HG03378 (cell line): ENCODE results near the gene TRIM63.

Source experiments
- ATAC-seq: cut with Tn5 transposase; IDR thresholded peaks from one replicate; pipeline ENCODE4 v1.9.1; 2021; ENCODE audit warnings: mild to moderate bottlenecking, moderate library complexity; ENCODE audit not compliant: unreplicated experiment

The TRIM63 gene

DNA sequence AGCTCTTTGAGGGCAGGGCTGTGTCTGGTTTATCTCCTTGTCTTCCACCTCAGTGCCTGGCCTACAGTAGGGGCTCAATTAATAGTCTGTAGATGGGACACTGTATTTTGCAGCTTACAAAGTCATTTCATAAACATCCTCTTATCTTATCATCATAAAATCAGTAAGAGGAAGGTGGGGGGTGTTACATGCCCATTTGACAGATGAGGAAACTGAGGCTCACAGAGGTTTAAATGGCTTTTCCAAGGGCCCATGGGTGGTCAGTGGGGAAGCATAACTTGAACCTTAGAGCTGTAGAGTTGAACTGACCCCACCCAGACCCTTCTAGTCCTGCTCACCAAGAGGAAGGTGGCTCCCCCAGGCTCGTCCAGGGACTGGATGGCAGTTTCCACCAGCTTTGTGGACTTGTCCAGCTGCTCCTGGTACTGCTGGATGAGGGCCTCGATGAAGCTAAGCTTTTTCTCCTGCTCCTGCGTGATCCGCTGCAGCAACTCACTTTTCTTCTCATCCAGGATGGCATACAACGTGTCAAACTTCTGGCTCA lies 9.3 kb downstream of the TRIM63 start:
- ATAC-seq, result no peak

- no peak for ATAC-seq
These were observed 10.2 kb downstream of the TRIM63 start for GRCh38 chr1:26057189-26057588.

- no peak for ATAC-seq
These were observed 12.4 kb downstream of the TRIM63 start for GRCh38 chr1:26055041-26055440.

GRCh38 chr1:26053718-26054560 lies 13.5 kb downstream of the TRIM63 start:
- no peak for ATAC-seq

- ATAC-seq, result no peak
These were observed 17.2 kb downstream of the TRIM63 start for GRCh38 chr1:26050248-26050640.

DNA sequence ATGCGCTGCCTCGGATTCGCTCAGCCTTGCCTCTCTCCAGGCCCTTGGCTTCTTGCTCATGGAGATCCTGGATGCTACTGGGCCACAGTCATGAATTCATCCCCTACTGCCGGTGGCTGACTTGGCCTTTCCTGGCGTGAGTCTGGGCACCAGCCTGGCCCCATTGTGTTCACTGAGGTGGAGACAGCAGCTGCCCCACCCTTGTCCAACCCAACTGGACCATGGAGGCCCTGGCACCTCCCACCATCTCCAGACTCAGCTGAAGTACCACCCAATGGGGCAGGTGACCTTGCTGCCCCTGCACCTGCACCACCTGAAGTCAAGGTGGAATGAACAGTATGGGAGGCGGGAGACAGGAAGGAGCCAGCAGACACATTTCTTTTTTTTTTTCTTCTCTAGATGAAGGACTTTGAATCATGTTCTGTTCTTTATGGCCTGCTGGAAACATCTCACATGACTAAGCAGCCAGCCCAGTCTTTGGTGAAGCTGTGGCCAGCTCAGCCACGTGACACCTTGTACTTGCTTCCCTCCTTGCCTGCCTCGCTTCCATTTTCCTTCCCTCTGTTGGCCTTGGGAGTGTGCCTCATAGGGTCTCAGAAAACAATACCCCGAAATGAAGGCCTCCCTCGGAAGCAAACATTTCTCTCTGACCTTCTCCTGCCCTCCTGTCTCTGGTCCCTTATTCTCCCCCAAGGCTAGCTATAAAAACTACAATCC lies 17.7 kb downstream of the TRIM63 start:
- ATAC-seq, result no peak

DNA sequence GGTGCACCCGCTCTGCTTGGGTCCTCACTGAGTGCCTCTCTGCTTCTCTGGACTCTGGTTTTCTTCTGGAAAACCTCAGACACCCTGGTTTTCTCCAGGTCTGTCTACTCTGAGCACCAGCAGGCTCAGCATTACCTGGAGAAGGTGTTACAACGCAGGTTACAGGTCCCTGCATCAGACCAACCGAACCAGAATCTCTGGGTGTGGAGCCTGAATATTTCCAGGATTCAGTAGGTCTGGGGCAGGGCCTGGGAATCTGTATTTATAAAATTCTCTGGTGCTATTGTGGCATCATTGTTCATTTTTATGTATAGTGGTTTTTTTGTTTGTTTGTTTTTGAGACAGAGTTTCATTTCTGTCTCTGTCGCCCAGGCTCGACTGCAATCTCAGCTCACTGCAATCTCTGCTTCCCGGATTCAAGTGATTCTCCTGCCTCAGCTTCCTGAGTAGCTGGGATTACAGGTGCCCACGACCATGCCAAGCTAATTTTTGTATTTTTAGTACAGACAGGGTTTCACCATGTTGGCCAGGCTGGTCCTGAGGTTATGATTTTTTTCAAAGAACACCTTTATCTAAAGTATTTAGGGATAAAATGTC lies 20.1 kb downstream of the TRIM63 start:
- no peak for ATAC-seq

DNA sequence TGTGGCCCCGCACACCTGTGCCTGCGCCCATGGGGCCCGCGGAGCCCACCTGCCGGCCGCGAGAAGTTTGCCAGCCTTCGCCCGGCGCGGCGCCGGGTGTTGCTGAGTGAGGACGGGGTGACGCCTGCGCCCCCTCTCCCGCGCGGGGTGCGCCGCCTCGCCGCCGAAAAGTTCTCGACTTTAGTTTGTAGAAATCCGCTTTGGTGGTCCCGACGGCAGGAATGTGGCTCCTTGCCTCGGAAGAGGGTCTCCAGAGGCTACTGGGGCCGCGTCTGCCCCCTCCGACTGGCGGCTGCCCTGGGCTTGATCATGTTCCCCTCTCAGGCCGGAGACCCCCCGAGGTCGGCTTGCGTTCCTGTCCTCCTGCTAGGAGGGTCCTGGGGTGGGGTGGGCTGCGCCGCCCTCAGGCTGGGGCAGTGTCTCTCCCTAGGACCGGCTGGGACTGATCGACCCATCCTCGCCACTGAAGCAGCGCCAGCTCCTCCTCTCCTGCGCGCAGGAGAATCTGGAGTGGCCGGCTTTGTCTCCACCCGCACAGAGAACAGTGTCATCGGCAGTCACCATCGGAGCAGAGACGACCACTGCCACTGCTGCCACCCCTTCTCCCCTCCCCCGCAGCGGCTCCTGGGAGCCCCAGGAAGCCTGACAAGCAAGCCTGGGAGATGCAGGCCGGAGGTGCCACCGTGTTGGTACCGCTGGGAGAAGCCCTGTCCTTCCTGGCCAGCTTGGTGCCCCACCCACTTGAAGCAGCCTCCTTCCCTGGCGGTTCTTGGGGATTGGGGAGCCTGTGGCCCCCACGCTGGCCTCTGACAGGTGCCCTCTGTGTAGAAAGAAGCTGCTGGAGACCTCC lies 21.0 kb downstream of the TRIM63 start:
- ATAC-seq, result no peak

DNA sequence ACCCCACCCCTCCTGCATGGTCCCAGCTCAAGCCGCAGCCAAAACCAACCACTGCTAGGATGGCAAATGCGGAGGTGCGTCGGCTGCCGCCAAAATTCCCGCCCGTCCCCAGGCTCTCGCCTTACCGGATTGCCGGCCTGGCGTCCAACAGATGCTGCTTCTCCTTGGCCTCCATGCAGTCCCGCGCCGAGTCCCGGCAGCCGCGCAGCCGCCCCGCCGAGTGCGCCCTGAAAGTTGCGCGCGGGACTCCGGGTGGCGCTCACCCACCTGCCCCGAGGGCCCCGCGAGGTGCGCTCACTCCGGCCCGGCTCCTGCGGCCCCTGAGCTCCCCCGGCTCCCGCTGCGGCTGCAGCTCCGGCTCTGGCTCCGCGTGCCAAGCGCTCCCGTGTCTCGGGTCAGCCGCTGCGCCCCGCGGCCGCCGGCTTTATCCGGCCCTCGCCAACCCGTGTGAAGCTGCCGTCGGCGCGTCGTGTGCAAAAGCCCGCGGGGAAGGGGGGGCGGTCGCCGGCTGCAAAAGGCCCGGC lies 21.6 kb downstream of the TRIM63 start, which contains the start of gene SLC30A2:
Gene SLC30A2 (minus strand): TSS at position 397 of the 524 bp plus-strand sequence. CDS start 222 bp downstream, at position 175.
- no peak for ATAC-seq

DNA sequence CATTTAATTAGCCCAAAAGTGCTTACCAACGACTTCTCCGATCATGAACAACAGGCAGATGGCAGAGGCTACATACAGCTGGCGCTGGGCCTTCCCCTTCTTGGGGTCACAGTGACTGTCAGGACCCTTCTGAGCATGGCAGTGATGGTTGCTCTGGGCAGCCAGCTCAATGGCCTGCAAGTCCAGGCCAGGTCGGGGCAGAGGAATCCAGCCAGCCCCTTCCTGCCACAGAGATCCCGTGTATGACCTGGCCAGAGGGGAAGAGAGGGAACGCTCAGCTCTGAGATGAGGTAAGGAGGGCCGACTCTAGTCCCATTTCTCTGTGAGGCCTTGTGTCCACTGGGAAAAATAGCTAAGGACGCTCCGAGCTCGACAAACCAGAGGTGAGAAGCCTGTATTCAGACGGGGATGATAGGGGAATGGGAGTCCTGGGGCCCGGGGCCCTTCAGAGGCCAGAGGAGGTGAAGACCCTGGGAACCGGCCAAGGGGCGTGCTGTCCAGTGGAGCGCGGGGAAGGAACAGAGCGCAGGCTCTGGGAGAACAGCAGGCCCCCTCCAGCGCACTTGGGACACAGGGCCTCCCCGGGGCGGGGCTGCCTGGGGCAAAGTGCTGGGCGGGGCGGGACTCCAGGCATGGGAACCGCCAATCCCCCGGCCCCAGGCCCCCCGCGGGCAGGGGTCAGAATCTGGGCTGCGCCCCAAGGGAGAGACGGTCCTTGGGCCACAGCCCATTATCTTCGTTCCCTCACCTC lies 22.3 kb downstream of the TRIM63 start:
- no peak for ATAC-seq

- ATAC-seq, result no peak
These were observed 23.0 kb downstream of the TRIM63 start for GRCh38 chr1:26044414-26044813.

DNA sequence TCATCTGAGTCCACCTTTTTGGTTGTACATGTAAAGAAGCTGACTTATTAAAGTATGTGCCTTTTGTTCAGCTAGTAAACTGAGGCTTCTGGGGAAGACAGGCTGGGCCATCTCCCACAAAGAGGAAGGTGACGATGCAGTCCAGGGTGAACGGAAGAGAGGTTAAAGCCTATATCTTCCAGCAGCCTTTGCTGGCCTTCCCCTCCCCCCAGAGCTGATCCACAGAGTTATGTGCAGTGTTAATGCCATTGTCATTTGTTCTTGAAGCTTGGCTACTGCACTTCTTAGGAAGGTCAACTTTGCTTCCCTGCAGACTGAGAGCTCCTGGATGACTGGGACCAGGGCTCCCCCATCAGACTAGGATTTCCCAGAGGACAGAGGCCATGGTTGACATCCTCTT lies 23.7 kb downstream of the TRIM63 start:
- ATAC-seq, result no peak

DNA sequence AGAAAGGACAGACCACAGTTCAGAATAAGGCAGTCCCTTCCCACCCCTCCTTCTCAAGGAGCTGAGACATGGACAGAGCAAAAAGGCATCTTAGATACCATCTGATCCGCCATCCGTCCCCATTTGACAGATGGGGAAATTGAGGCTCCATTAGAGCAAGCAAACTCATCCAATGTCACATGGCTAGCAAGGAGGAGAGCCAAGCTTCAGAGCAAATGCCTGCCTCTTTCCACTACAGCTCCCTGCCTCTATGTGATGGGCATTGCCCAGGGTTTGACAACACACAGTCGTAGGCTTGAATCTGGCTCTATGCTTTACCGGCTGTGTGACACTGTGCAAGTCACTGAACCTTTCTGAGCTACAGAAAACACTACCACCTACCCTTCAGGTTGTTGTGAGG lies 25.5 kb downstream of the TRIM63 start:
- no peak for ATAC-seq

GRCh38 chr1:26041401-26041800 lies 26.0 kb downstream of the TRIM63 start:
- ATAC-seq, result no peak

DNA sequence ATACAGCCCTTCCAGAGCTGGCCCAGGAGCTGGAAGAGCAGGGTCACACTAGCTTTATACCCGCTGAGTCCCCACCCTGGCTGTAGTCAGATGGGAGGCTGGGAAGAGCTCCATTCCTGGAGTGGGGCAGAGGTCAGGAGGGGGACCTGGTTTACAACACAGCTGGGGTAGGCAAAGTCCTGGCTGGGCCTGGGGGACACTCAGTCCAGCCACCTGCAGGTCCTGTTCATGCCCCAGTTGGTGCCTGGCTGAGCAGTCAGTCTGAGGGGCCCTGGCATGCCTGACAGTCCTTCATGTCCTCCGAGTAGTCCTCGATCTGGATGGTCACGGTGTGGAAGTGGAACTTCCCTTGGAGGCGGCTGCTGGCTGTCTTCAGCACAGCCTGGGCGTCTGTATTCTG lies 28.5 kb downstream of the TRIM63 start:
- no peak for ATAC-seq

DNA sequence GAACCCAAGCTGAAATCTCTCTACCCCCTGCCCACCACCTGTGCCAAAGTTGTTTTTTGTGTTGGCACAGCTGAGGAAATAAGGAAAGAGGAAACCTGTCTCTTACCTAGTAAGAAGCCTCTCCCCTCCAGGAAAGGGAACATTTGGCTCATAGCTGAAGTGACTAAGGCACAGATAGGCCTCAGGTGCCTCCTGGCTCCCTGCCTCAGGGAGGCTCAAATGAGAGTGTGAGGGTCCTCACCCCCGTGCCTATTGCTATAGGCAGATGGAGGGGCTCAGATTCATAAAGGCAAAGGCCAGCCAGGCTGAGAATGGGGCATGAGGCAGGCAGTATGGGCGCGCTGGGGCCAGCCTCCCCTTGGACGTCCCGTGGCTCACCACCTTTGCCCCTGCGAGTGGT lies 29.0 kb downstream of the TRIM63 start:
- no peak for ATAC-seq

- no peak for ATAC-seq
These were observed 29.5 kb downstream of the TRIM63 start for GRCh38 chr1:26037904-26038303.

DNA sequence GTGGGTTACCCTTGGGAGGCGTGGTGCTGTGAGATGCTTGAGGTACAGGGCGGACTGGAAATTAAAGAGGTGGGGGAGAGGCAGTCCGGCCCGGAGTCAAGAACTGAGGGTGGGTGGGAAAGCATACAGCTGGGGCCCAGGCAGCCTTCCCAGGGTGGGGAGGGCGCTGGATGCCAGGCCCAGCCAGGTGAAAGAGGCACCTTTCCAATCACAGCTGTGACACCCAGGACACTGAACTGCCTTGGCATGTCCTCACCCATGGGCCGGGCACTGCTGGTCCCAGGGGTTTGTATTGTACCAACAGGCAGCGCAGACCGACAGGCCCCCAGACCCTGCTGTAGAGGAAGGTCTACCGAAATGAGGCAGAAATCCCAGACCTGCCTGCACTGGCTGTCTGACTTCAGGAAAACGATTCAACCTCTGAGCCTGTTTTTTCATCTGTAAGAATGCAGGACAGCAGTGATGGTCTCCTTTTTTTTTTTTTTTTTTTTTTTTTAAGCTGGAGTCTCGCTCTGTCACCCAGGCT lies 30.6 kb downstream of the TRIM63 start:
- ATAC-seq, result no peak

DNA sequence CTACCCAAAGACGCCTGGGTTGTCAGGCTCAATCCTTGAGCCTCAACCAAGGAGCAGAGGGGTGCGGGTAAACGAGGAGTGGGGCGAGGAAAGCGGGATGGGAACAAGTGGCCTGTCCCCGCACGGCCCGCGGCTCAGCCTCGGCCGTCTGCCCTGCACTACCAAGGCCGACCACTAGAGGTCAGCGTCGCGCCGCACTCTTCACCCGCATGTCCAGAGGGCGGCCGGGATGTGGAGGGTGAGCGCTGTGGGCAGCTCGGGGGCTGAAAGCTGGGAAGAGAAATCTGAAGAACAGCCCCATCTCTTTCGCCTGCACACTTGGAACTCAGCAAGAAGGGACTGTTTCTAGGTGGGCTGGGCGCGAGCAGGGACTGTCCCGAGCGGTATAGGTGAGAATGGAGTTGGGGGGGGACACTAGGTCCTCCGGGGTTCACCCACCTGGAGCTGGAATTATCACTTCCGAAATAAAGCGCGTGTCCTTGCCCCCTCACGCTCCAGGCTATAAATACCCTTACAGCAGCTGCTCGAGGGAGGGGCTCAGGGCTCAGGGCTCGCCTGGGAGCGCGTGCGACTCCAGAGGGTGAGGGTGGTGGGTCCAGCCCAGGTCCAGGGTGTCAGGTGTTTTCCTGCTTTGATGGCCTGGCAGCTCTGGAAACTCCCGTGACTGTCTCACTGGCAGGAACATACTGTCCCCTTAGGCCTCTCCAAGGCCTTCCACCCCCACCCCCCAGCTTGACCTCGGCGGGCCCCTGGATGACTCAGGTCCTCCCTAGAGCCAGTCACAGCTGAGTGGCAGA lies 31.3 kb downstream of the TRIM63 start:
- ATAC-seq, result peak; percentile 44
